Uterus (tissue), 4 donors: Measurements from ENCODE around the gene SDC3. TPM values are rescaled to one million over a fixed set of nuclear protein-coding genes. Genes with fewer than 3 reads are reported as not detected.
A peak's percentile ranks its signal among the peaks of the same experiment; 100 is the strongest.

Source experiments
- DNase-seq, 2 donors: peaks; one replicate each; pipeline ENCODE4 v3.0.0-alpha.2; 2019 to 2020
- H3K27ac ChIP-seq, 2 donors: fragments of 200-600 bp; sonication (generic); 1 replicate in 1 of 2; 2 replicates in 1 of 2; pipeline ENCODE4 v1.5.1; 2016 to 2018
- H3K27me3 ChIP-seq, 2 donors: fragments of 200-600 bp; sonication (generic); one replicate each; pipeline ENCODE4 v1.5.1; 2018 to 2019; ENCODE audit warnings: control low read depth in 1 of 2
- H3K36me3 ChIP-seq, 2 donors: fragments of 200-600 bp; sonication (generic); one replicate each; pipeline ENCODE4 v1.5.1; 2019; ENCODE audit warnings: control low read depth in 1 of 2
- H3K4me1 ChIP-seq, 2 donors: fragments of 200-600 bp; sonication (generic); one replicate each; pipeline ENCODE4 v1.5.1; 2018 to 2019; ENCODE audit warnings: control low read depth in 1 of 2
- H3K4me3 ChIP-seq, 2 donors: fragments of 200-600 bp; sonication (generic); 1 replicate in 1 of 2; 2 replicates in 1 of 2; pipeline ENCODE4 v1.5.1; 2018 to 2019; ENCODE audit warnings: mild to moderate bottlenecking in 1 of 2
- H3K9me3 ChIP-seq, 2 donors: fragments of 200-600 bp; sonication (generic); one replicate each; pipeline ENCODE4 v1.5.1; 2019; ENCODE audit warnings: control low read depth in 1 of 2
- CTCF ChIP-seq, 4 experiments: fragments of 200-600 bp in 2 of 4; fragments of 450-650 bp in 2 of 4; sonication (generic) in 2 of 4; IDR thresholded peaks; one replicate each; pipeline ENCODE4 v1.5.1; 2016 to 2019; ENCODE audit warnings: antibody characterized with exemption in 4 of 4, mild to moderate bottlenecking in 2 of 4, moderate library complexity in 1 of 4
- POLR2A ChIP-seq, 2 donors: fragments of 450-650 bp; IDR thresholded peaks; one replicate each; pipeline ENCODE4 v1.6.1; 2016; ENCODE audit warnings: antibody characterized with exemption in 2 of 2, mild to moderate bottlenecking in 1 of 2, moderate library complexity in 1 of 2
- intact Hi-C: fragments of 100-400 bp; cut with DNase I; formaldehyde crosslinking; loops from one replicate; pipeline ENCODE4 v1.15.1; 2023; ENCODE audit warnings: low total_unique reads
- total RNA-seq, 4 donors: library from RNA; depleted of rRNA in 3 of 4; stranded (reverse); fragments of >200 nt in 3 of 4; gene quantifications; one replicate each; pipeline versions ENCODE4 v1.1.0 to v1.2.4, GENCODE V29; 2014 to 2023
- donor health status: DM: yes; HTN: yes; CAD: no.

The SDC3 gene
- total RNA-seq, 4 donors from 2014 or later, result 12.4 to 38.3 (median 30.5) TPM

DNA sequence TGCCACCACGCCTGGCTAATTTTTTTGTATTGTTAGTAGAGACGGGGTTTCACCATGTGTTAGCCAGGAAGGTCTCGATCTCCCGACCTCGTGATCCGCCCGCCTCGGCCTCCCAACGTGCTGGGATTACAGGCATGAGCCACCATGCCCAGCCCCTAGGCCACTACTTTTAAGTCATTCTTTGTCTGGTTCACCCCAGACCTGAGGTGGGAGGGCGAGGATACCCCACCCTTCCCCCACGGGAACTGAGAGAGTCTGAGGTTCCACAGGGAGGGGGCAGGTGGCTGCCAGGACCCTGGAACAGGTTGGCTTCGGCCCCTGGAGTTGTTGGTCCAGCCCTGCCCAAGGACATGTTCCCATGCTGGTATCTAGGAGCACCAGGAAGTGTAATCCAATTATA, 7.7 kb upstream of the SDC3 start:
- TF ChIP-seq CTCF (IDR thresholded peaks at IDR 0.05) (no peak), POLR2A (IDR thresholded peaks at IDR 0.05) (no peak)
- no peak for DNase-seq
- H3K36me3 ChIP-seq, result no peaks in the 10 kb centered on the region
- H3K27ac ChIP-seq, result no peak overlapping the region
- H3K27me3 ChIP-seq, result no peaks in the 10 kb centered on the region
- intact Hi-C loops, result no loop called here
- no peaks in the 10 kb centered on the region for H3K4me1 ChIP-seq
- no peak overlapping the region for H3K4me3 ChIP-seq
- no peaks in the 10 kb centered on the region for H3K9me3 ChIP-seq

- Histone ChIP-seq H3K27me3 (no peaks in the 10 kb centered on the region), H3K36me3 (no peaks in the 10 kb centered on the region), H3K9me3 (no peaks in the 10 kb centered on the region), H3K4me1 (no peaks in the 10 kb centered on the region), H3K27ac (no peak overlapping the region), H3K4me3 (no peak overlapping the region)
- TF ChIP-seq CTCF (IDR thresholded peaks at IDR 0.05) (no peak), POLR2A (IDR thresholded peaks at IDR 0.05) (no peak)
- intact Hi-C loops, result no loop called here
- DNase-seq, result no peak
Measured at GRCh38 chr1:30915491-30916230, 7.1 kb upstream of the SDC3 start.

DNA sequence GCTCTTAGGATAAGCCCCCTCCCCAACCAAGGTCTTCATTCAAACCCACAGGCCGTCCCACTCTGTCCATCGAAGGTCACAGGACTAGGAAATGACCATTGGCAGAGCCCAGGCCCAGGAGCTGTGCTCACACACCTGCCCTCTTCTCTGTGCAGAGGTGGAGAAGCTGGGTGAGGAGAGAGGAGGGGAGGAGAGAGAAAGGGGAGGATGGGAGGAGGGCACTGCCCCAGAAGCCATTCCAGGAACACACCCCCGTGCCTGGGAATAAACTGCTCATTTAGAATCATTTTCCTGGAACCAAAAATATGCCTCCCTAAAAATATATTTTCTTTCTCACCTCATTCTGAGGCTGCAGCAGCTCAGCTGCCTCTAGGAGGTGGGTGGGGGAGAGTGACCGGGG, 6.4 kb upstream of the SDC3 start:
- H3K36me3 ChIP-seq, result no peaks in the 10 kb centered on the region
- H3K4me3 ChIP-seq, result no peak overlapping the region
- H3K4me1 ChIP-seq, result no peaks in the 10 kb centered on the region
- no peaks in the 10 kb centered on the region for H3K27me3 ChIP-seq
- DNase-seq, result no peak
- no peaks in the 10 kb centered on the region for H3K9me3 ChIP-seq
- H3K27ac ChIP-seq, result no peak overlapping the region
- TF ChIP-seq CTCF (IDR thresholded peaks at IDR 0.05) (no peak), POLR2A (IDR thresholded peaks at IDR 0.05) (no peak)
- intact Hi-C loops, result no loop called here

DNA sequence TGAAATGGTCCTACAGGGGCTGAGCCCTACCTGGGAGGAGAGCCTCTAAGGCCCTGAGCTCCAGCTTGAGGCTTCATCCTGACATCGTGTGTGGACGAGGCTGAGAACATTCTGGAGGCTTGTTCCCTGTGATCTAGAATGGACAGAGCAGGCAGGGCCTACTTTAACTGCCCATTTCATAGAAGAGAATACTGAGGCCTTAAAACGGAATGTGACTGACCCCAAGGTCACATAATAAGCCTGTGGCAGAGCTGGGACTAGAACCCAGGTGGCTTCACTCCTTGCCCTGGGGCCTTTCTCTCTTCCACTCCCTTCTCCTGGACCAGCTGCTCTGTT, 6.0 kb upstream of the SDC3 start:
- no peaks in the 10 kb centered on the region for H3K27me3 ChIP-seq
- H3K4me3 ChIP-seq, result no peak overlapping the region
- no peaks in the 10 kb centered on the region for H3K9me3 ChIP-seq
- intact Hi-C loops, result no loop called here
- no peaks in the 10 kb centered on the region for H3K36me3 ChIP-seq
- DNase-seq, result no peak
- no peaks in the 10 kb centered on the region for H3K4me1 ChIP-seq
- no peak for TF ChIP-seq POLR2A (IDR thresholded peaks at IDR 0.05)
- TF ChIP-seq CTCF (IDR thresholded peaks at IDR 0.05), result no peak
- H3K27ac ChIP-seq, result no peak overlapping the region

- no peak overlapping the region for H3K27ac ChIP-seq
- no peaks in the 10 kb centered on the region for H3K27me3 ChIP-seq
- peak in 1 of 2 donors; percentile 18 for DNase-seq
- no peaks in the 10 kb centered on the region for H3K36me3 ChIP-seq
- H3K4me1 ChIP-seq, result no peaks in the 10 kb centered on the region
- TF ChIP-seq CTCF (IDR thresholded peaks at IDR 0.05) (no peak), POLR2A (IDR thresholded peaks at IDR 0.05) (no peak)
- H3K4me3 ChIP-seq, result no peak overlapping the region
- intact Hi-C loops, result no loop called here
- H3K9me3 ChIP-seq, result no peaks in the 10 kb centered on the region
Measured at GRCh38 chr1:30912913-30913652, 4.5 kb upstream of the SDC3 start.
